HEK293T (cell line): ENCODE measurements around the gene BMP10.

Experiments
- BHLHE40 ChIP-seq: fragments of 450-650 bp; IDR thresholded peaks from 2 replicates; pipeline ENCODE4 v1.6.1; 2016; ENCODE audit warnings: mild to moderate bottlenecking, moderate library complexity, borderline replicate concordance
- CTBP1 ChIP-seq: fragments of 450-650 bp; IDR thresholded peaks from 2 replicates; pipeline ENCODE4 v1.6.1; 2016; ENCODE audit warnings: borderline replicate concordance
- ELF4 ChIP-seq: fragments of 450-650 bp; IDR thresholded peaks from 2 replicates; pipeline ENCODE4 v1.6.1; 2017; ENCODE audit warnings: antibody characterized with exemption
- FOXA1 ChIP-seq: fragments of 450-650 bp; IDR thresholded peaks from 2 replicates; pipeline ENCODE4 v1.6.1; 2016; ENCODE audit warnings: mild to moderate bottlenecking
- FOXM1 ChIP-seq: fragments of 450-650 bp; IDR thresholded peaks from 2 replicates; pipeline ENCODE4 v1.6.1; 2017; ENCODE audit warnings: mild to moderate bottlenecking, borderline replicate concordance
- SUZ12 ChIP-seq: fragments of 450-650 bp; IDR thresholded peaks from 2 replicates; pipeline ENCODE4 v1.6.1; 2016; ENCODE audit warnings: mild to moderate bottlenecking

DNA sequence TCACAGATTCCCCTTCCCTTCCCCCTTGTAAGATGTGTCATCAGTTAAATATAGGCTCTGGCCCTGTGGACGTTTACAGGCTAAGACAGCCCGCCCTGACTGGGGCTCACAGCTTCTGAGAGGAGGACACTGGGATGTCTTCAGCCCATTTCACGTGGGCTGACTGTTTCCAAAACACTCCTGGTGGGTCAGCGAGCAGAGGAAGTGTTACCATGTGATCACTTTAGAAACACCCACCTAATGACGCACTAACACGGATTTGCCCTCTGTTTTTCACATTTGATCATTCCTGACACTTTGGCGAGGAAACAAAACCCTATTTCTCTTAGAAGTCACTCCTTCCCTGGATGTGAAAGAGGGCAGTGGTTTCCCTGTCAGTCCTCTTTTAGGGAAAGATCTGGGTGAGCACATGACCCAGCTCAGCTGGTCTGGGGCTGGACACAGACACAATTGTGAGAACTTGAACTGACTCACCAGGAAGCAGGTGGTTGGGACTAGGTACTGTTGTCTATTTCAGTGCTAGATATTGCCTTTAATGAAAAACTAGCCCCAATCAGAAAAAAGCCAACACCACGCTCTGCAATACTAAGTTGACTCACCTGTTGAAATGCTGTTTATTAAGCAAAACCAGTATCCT, 38.8 kb downstream of the BMP10 start:
- TF ChIP-seq FOXM1, result no peak
- no peak for TF ChIP-seq BHLHE40
- TF ChIP-seq ELF4, result no peak
- TF ChIP-seq FOXA1, result no peak
- TF ChIP-seq CTBP1, result no peak
- no peak for TF ChIP-seq SUZ12
